Naive thymus-derived CD4-positive, alpha-beta T cell (primary cell): ENCODE measurements around the gene TTC34. TPM values are rescaled to one million over a fixed set of nuclear protein-coding genes. Genes with fewer than 3 reads are reported as not detected.

Experiments
- ATAC-seq: fragments of 150-1000 bp; cut with Tn5 transposase; 2 replicates; pipeline ENCODE4 v1.10.0; 2021; ENCODE audit warnings: mild to moderate bottlenecking, moderate library complexity
- CTCF ChIA-PET: fragments of 350-600 bp; sonication (Branson Sonifier 250); formaldehyde crosslinking; loops from one replicate; lab custom pipeline; 2021; ENCODE audit warnings: antibody characterized with exemption; lab: Charles Lee
- POLR2A ChIA-PET: fragments of 350-600 bp; sonication (Branson Sonifier 250); formaldehyde crosslinking; loops from one replicate; lab custom pipeline; 2021; ENCODE audit warnings: antibody characterized with exemption, inconsistent platforms; lab: Charles Lee
- DNase-seq, 9 donors: peaks; one replicate each; pipeline versions ENCODE4 v3.0.0 to v3.0.0-alpha.2; 2020 to 2022; ENCODE audit warnings: mixed read lengths in 1 of 9
- H3K27ac ChIP-seq: one replicate; pipeline ENCODE4 v1.7.0; 2013; ENCODE audit warnings: mild to moderate bottlenecking, low read depth, low read length, moderate library complexity
- H3K27me3 ChIP-seq, 2 donors: one replicate each; pipeline ENCODE4 v1.7.0; 2013; ENCODE audit warnings: low read length in 2 of 2, mild to moderate bottlenecking in 2 of 2, moderate library complexity in 2 of 2; ENCODE audit not compliant: control insufficient read depth in 2 of 2, insufficient read depth in 2 of 2
- H3K36me3 ChIP-seq, 3 experiments: 1 replicate in 2 of 3; 2 replicates in 1 of 3; pipeline ENCODE4 v1.7.0; 2013; ENCODE audit warnings: low read length in 3 of 3, mild to moderate bottlenecking in 3 of 3, moderate library complexity in 1 of 3; ENCODE audit not compliant: insufficient read depth in 3 of 3, control insufficient read depth in 2 of 3
- H3K4me1 ChIP-seq, 2 donors: one replicate each; pipeline ENCODE4 v1.7.0; 2013; ENCODE audit warnings: low read length in 2 of 2, mild to moderate bottlenecking in 2 of 2, moderate library complexity in 1 of 2; ENCODE audit not compliant: control insufficient read depth in 2 of 2, insufficient read depth in 2 of 2
- H3K4me3 ChIP-seq: 2 replicates; pipeline ENCODE4 v1.7.0; 2013; ENCODE audit warnings: mild to moderate bottlenecking, low read length
- H3K9me3 ChIP-seq, 3 experiments: 1 replicate in 2 of 3; 2 replicates in 1 of 3; pipeline ENCODE4 v1.7.0; 2013; ENCODE audit warnings: low read length in 3 of 3; ENCODE audit not compliant: control insufficient read depth in 2 of 3
- H3K27ac Mint-ChIP-seq, 9 donors: one replicate each; pipeline ENCODE4 v1.8.0; 2020 to 2022; ENCODE audit warnings: mixed read lengths in 9 of 9, mild to moderate bottlenecking in 8 of 9, moderate library complexity in 5 of 9, inconsistent platforms in 2 of 9
- H3K27me3 Mint-ChIP-seq, 5 donors: one replicate each; pipeline ENCODE4 v1.8.0; 2021 to 2022; ENCODE audit warnings: mixed read lengths in 5 of 5, mild to moderate bottlenecking in 1 of 5
- H3K36me3 Mint-ChIP-seq, 5 donors: one replicate each; pipeline ENCODE4 v1.8.0; 2020 to 2022; ENCODE audit warnings: mixed read lengths in 5 of 5, mild to moderate bottlenecking in 3 of 5, inconsistent platforms in 1 of 5
- H3K4me1 Mint-ChIP-seq, 7 donors: one replicate each; pipeline ENCODE4 v1.8.0; 2020 to 2022; ENCODE audit warnings: mixed read lengths in 7 of 7, mild to moderate bottlenecking in 3 of 7, inconsistent platforms in 1 of 7
- H3K4me3 Mint-ChIP-seq, 10 donors: one replicate each; pipeline ENCODE4 v1.8.0; 2020 to 2022; ENCODE audit warnings: mild to moderate bottlenecking in 10 of 10, mixed read lengths in 10 of 10, moderate library complexity in 6 of 10, inconsistent platforms in 2 of 10
- H3K9me3 Mint-ChIP-seq, 11 donors: one replicate each; pipeline ENCODE4 v1.8.0; 2020 to 2022; ENCODE audit warnings: mixed read lengths in 11 of 11, mild to moderate bottlenecking in 4 of 11, inconsistent platforms in 1 of 11, moderate library complexity in 1 of 11
- intact Hi-C, 2 donors: fragments of 100-400 bp; cut with micrococcal nuclease; formaldehyde crosslinking; loops; one replicate each; pipeline ENCODE4 v1.15.1; 2023
- polyA plus RNA-seq, 2 donors: library from polyadenylated mRNA; unstranded; fragments of 300-500 nt; fragmentation: Illumina TruSeq; gene quantifications; one replicate each; pipeline ENCODE4 v1.2.3, GENCODE V29; 2021
- total RNA-seq, 6 experiments: library from RNA in 5 of 6; stranded (reverse) in 5 of 6; gene quantifications; 1 replicate in 5 of 6; 2 replicates in 1 of 6; pipeline ENCODE4 v1.2.3 and lab custom pipeline; 2021 to 2026

TTC34 gene
- total and polyA plus RNA-seq, 7 experiments from 2014 or later, result 0.28 to 8.0 (median 2.1) TPM

DNA sequence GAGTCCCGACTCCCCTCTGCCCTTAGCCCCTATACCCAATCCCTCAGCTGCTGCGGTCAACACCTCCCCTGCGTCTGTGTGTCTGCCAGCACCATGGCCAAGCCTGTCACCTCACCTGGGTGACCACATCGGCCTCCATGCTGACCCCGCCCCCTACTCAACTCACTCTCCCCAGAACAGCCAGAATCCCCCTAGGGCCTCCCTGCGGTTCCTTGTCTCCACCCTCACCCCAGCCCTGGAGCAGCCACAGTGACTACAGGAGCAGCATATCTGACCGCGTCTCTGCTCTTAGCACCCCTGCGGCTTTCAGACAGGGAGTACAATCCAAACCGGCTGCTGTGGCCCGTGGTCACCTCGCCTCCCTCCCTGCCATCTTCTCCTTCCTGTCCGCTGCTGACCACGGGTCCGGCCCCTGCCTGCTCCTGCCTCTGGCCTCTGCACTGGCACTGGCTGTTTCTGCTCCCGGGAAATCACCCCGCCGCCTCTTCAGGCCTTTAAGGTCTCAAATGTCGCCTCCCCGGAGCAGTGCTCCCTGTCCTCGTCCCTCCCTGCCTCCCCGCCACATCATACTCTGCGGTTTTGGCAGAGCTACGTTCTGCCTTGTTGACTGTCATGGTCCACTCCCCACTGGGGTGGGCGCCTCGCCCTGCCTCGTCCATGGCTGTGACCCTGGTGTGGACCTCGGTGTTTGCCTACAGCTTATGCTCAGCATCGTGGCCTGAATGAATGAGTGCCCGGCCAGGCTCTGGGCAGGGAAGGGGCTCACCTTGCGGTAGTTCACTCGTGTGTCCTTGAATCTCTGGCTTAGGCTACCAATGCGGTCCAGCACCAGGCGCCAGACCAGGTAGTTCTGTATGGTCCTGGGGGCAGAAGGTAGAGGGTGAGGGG, 203.8 kb downstream of the TTC34 start:
- Histone ChIP-seq H3K27ac (no peak overlapping the region), H3K27me3 (no peaks in the 10 kb centered on the region), H3K36me3 (no peaks in the 10 kb centered on the region), H3K4me3 (no peak overlapping the region), H3K4me1 (peaks cover 0 to 3% of the 10 kb centered on the region in 2 donors), H3K9me3 (no peaks in the 10 kb centered on the region)
- intact Hi-C loops, result no loop called here
- Mint-ChIP-seq H3K27me3 (peaks cover 0 to 19% (median 0%) of the 10 kb centered on the region in 5 donors), H3K27ac (peak overlapping the region in 1 of 9 donors; percentile 90), H3K9me3 (peaks cover 0 to 9% (median 3%) of the 10 kb centered on the region in 11 donors), H3K36me3 (peaks cover 0 to 4% (median 0%) of the 10 kb centered on the region in 5 donors), H3K4me1 (peaks cover 0 to 4% (median 2%) of the 10 kb centered on the region in 7 donors), H3K4me3 (peak overlapping the region in 1 of 10 donors; percentile 53)
- DNase-seq (peak in 2 of 9 donors; percentile 5 to 18), ATAC-seq (no peak)
- ChIA-PET CTCF (no interaction called here), POLR2A (interaction anchor here (0.6 kb wide), 1 partner anchor 363 kb away, joined by 5 read pairs; no protein-coding TSS in a partner anchor)

DNA sequence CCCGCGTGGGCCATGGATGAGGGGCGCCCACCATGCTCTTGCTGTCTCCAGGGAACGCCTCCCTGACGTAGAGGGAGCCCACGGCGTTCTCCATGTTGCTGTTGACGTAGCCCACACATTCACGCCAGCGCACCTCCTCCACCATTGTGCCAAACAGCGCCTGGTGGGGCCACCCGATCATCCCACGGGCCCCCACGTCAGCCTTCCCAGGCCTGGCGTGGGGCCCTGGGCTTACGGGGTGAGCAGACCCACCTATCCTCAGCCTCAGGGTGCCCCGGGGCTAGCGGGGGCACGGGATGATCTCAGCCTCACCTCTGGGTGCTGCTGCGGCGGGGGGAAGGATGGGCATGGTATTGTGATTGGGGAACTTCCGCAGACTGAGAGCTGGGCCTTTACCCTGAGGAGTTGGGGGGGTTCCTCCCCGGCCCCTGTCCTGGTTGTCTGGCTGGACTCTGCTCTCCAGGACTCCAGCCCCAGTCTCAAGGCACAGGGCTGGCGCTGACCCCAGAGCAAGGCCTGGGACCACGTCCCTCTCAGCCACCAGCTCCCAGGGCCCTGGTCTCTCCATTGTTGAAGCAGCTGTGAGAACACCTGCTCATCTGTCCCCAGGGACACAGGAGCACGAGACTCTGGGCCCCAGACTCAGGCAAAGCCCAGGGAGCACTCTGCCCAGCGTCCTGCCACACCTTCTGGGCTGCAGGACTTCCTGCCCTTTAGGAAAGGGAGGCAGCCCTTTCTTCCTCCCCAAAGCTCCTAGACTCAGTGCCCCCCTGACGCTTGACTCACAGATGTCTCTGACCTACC, 204.8 kb downstream of the TTC34 start:
- Histone ChIP-seq H3K4me3 (no peak overlapping the region), H3K4me1 (peaks cover 0 to 4% of the 10 kb centered on the region in 2 donors), H3K27ac (no peak overlapping the region), H3K27me3 (no peaks in the 10 kb centered on the region), H3K36me3 (no peaks in the 10 kb centered on the region), H3K9me3 (no peaks in the 10 kb centered on the region)
- H3K27me3 Mint-ChIP-seq, result peaks cover 0 to 14% (median 0%) of the 10 kb centered on the region in 5 donors
- ChIA-PET POLR2A (interaction anchor here (0.6 kb wide), 1 partner anchor 362 kb away, joined by 5 read pairs; no protein-coding TSS in a partner anchor), CTCF (no interaction called here)
- ATAC-seq (no peak), DNase-seq (peak in 3 of 9 donors; percentile 4 to 18 (median 4))
- peaks cover 0 to 6% (median 4%) of the 10 kb centered on the region in 7 donors for H3K4me1 Mint-ChIP-seq
- intact Hi-C loops, result no loop called here
- H3K36me3 Mint-ChIP-seq, result peaks cover 0 to 4% (median 0%) of the 10 kb centered on the region in 5 donors
- H3K4me3 Mint-ChIP-seq, result no peak overlapping the region
- H3K9me3 Mint-ChIP-seq, result peaks cover 0 to 9% (median 3%) of the 10 kb centered on the region in 11 donors
- H3K27ac Mint-ChIP-seq, result no peak overlapping the region

DNA sequence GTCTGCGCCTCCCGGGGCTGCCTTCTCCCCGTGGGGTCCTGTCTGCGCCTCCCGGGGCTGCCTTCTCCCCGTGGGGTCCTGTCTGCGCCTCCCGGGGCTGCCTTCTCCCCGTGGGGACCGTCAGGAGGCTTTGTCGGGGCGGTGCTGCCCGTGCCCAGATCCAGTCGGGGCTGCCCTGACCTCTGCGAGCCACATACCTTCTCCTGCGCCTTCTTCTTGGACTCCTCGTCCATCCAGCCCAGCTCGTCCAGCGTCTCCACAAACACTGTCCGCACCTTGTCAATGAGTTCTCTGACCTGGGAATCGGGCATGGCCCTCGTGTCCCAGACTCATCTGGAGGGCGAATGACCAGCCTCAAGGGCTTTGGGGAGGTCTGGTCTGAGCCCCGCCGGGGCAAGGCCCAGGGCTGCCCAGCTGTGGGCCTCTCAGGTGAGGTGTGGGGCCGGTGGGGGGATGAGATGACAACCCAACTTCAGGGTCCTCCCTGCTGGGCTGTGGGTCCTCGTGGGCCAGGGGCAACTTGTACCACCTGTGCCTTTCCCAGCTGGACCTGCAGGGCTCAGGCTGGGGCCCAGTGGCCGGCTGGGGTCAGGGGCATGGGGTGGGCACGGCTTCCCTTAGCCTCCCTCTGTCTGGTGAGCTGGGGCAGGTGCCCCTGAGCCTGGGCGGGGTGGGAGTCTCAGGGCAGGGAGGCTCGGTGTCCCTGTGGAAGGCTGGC, 205.5 kb downstream of the TTC34 start:
- ATAC-seq (no peak), DNase-seq (peak in 3 of 9 donors; percentile 6 to 16 (median 6))
- no peak overlapping the region for H3K4me3 Mint-ChIP-seq
- no peaks in the 10 kb centered on the region for H3K27me3 ChIP-seq
- no peaks in the 10 kb centered on the region for H3K9me3 ChIP-seq
- intact Hi-C loops, result no loop called here
- H3K36me3 ChIP-seq, result no peaks in the 10 kb centered on the region
- POLR2A ChIA-PET, result interaction anchor here (0.5 kb wide), 1 partner anchor 192 kb away, joined by 3 read pairs; no protein-coding TSS in a partner anchor
- H3K36me3 Mint-ChIP-seq, result peaks cover 0 to 4% (median 0%) of the 10 kb centered on the region in 5 donors
- H3K4me1 ChIP-seq, result peaks cover 0 to 4% of the 10 kb centered on the region in 2 donors
- CTCF ChIA-PET, result interaction anchor here (0.7 kb wide), 2 partner anchors 8 to 132 kb away, joined by 4 to 6 read pairs; no protein-coding TSS in a partner anchor
- peaks cover 0 to 7% (median 0%) of the 10 kb centered on the region in 5 donors for H3K27me3 Mint-ChIP-seq
- peak overlapping the region in 1 of 9 donors; percentile 49 for H3K27ac Mint-ChIP-seq
- H3K4me1 Mint-ChIP-seq, result peaks cover 0 to 7% (median 5%) of the 10 kb centered on the region in 7 donors
- H3K4me3 ChIP-seq, result no peak overlapping the region
- peaks cover 0 to 9% (median 3%) of the 10 kb centered on the region in 11 donors for H3K9me3 Mint-ChIP-seq
- H3K27ac ChIP-seq, result no peak overlapping the region

DNA sequence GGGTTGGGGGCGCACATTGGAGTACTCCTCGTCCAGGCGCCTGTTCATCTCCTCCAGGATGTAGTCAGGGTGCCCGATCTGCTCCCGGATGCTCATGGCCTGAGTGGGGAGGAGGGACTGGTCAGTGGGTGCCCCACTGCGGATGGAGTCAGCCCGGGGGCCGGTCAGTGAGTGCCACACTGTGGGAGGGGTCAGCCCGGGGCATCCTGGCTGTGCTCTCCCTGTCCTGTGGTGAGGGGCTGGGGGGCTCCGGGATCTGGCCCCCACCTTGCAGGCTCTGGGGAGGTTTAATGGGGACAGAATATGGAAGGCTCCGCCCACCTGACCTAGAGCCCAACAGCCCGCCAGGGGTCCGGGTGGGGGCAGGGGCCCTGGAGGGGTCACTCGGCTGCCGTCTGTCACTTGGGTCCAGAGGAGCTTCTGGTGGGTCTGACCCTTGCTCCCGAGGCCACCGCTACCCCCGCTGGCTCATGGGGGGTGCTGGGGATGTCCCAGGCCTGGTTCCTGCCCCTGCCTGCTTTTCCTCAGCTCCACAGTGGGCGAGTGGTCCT, 206.2 kb downstream of the TTC34 start:
- DNase-seq (peak in 2 of 9 donors; percentile 5 to 20), ATAC-seq (no peak)
- no peak overlapping the region for H3K27ac Mint-ChIP-seq

DNA sequence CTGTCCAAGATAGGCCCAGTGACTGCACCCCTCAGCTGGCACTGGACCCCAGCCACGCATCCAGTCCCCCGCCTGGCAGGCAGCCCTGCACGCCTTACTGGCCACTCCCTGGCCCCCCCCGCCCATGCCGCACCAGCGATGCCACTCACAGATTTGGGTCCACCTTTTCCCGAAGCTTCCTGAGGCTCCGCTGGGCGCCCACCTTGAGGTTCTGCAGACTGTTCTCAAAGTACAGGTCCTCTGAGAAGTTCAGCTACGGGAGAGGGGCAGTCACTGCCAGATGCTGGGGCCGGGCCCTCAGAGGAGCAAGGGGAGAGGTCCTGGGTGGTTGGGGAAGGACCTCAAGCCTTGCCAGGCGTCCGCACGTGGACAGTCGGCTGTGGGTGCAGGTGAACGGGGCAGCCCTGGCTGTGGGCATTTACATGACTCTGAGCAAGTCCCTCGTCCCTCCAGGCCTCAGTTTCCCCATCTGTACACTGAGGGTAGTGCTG, 206.8 kb downstream of the TTC34 start:
- Histone ChIP-seq H3K4me3 (no peak overlapping the region), H3K27ac (no peak overlapping the region), H3K27me3 (no peaks in the 10 kb centered on the region), H3K36me3 (peaks cover 0 to 4% (median 0%) of the 10 kb centered on the region in 3 experiments), H3K4me1 (peaks cover 0 to 4% of the 10 kb centered on the region in 2 donors), H3K9me3 (no peaks in the 10 kb centered on the region)
- H3K27ac Mint-ChIP-seq, result no peak overlapping the region
- no peak for ATAC-seq
- peaks cover 0 to 9% (median 3%) of the 10 kb centered on the region in 11 donors for H3K9me3 Mint-ChIP-seq
- peaks cover 0 to 5% (median 0%) of the 10 kb centered on the region in 5 donors for H3K27me3 Mint-ChIP-seq
- DNase-seq, result peak in 3 of 9 donors; percentile 3 to 20 (median 4)
- peaks cover 0 to 8% (median 5%) of the 10 kb centered on the region in 7 donors for H3K4me1 Mint-ChIP-seq
- ChIA-PET POLR2A (no interaction called here), CTCF (no interaction called here)
- intact Hi-C loops, result no loop called here
- no peak overlapping the region for H3K4me3 Mint-ChIP-seq
- H3K36me3 Mint-ChIP-seq, result peaks cover 0 to 4% (median 0%) of the 10 kb centered on the region in 5 donors

More for the DNA sequence above, 206.2 kb downstream of the TTC34 start:
- Mint-ChIP-seq H3K36me3 (peaks cover 0 to 4% (median 0%) of the 10 kb centered on the region in 5 donors), H3K4me3 (no peak overlapping the region), H3K4me1 (peaks cover 0 to 8% (median 5%) of the 10 kb centered on the region in 7 donors), H3K27me3 (peaks cover 0 to 5% (median 0%) of the 10 kb centered on the region in 5 donors), H3K9me3 (peaks cover 0 to 9% (median 3%) of the 10 kb centered on the region in 11 donors)
- ChIA-PET CTCF (interaction anchor here (0.7 kb wide), 1 partner anchor 132 kb away, joined by 6 read pairs; no protein-coding TSS in a partner anchor), POLR2A (interaction anchor here (0.5 kb wide), 1 partner anchor 191 kb away, joined by 3 read pairs; no protein-coding TSS in a partner anchor)
- intact Hi-C loops, result no loop called here
- no peaks in the 10 kb centered on the region for H3K9me3 ChIP-seq
- H3K36me3 ChIP-seq, result no peaks in the 10 kb centered on the region
- peaks cover 0 to 4% of the 10 kb centered on the region in 2 donors for H3K4me1 ChIP-seq
- no peaks in the 10 kb centered on the region for H3K27me3 ChIP-seq
- no peak overlapping the region for H3K27ac ChIP-seq
- H3K4me3 ChIP-seq, result no peak overlapping the region
